ENCODE data around the gene SLC25A51.
A peak's percentile ranks its signal among the peaks of the same experiment; 100 is the strongest.

Gene SLC25A51

GRCh38 chr9:37870081-37870798, 33.7 kb downstream of the SLC25A51 start:
- no peak for DNase-seq (ENCODE audit: low read depth)
- no peak overlapping the region for H3K4me3 ChIP-seq (ENCODE audit: low read depth, low read length)

- H3K4me3 ChIP-seq (ENCODE audit: low read depth, low read length) = no peak overlapping the region
- no peak for DNase-seq (ENCODE audit: low read depth)
These were observed 41.4 kb downstream of the SLC25A51 start for GRCh38 chr9:37862530-37862929.

DNA sequence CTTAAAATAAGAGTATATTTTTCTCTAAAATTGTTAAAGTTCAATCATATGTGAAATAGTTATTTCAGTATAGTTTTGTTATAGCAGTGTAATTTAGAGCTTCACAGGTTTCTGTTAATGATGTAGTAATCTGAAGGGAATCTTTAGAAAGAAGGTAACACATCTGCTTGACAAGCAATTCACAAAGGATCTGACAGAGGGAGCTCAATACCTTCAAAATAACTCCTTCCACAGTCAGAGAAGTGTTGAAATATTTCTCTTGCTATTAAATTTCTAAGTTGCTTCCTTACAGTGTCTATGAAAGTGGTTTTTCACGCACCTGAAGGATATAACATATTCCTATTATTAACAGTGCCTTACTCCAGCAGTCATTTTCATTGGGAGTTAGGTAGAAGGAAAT, 44.9 kb downstream of the SLC25A51 start:
- no peak overlapping the region for H3K4me3 ChIP-seq (ENCODE audit: low read depth, low read length)
- DNase-seq (ENCODE audit: low read depth) = no peak

- H3K4me3 ChIP-seq (ENCODE audit: low read depth, low read length) = no peak overlapping the region
- DNase-seq (ENCODE audit: low read depth) = no peak
These were observed 47.4 kb downstream of the SLC25A51 start for GRCh38 chr9:37856551-37856950.

DNA sequence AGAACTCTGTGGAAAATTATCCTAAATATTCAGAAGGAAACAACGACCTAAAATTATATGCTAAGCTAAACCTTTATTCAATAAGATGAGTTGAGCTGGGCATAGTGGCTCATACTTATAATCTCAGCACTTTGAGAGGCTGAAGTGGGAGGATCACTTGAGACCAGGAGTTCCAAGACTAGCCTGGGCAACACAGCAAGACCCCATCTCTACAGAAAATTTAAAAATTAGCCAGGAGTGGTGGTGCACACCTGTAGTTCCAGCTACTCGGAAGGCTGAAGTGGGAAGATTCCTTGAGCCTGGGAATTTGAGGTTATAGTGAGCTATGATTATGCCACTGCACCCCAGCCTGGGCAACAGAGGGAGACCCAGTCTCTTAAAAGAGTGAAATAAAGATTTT, 51.7 kb downstream of the SLC25A51 start:
- H3K4me3 ChIP-seq (ENCODE audit: low read depth, low read length) = no peak overlapping the region

DNA sequence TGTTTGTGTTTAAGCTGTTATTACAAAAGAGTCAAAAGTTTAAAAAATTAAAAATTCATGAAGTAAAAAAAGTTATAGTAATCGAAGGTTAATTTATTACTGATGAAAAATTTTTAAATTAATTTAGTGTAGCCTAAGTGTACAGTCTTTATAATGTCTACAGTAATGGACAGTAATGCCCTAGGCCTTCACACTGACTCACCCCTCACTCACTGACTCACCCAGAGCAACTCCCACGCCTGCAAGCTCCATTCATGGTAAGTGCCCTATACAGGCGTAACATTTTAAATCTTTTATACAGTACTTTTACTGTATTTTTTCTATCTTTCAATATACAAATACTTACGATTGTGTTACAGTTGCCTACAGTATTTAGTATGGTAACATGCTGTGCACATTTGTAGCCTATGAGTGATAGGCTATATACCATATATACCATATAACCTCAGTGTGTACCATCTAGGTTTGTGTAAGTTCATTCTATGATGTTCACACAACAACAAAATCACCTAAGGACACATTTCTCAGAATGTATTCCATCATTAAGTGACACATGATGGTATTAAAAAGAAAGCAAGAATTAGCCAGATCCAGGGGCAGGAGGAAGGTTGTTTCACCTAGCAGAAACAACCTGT, 63.2 kb downstream of the SLC25A51 start:
- H3K4me3 ChIP-seq (ENCODE audit: low read depth, low read length) = no peak overlapping the region
- DNase-seq (ENCODE audit: low read depth) = peak; percentile 44

More for the DNA sequence above, 51.7 kb downstream of the SLC25A51 start:
- no peak for DNase-seq (ENCODE audit: low read depth)

DNA sequence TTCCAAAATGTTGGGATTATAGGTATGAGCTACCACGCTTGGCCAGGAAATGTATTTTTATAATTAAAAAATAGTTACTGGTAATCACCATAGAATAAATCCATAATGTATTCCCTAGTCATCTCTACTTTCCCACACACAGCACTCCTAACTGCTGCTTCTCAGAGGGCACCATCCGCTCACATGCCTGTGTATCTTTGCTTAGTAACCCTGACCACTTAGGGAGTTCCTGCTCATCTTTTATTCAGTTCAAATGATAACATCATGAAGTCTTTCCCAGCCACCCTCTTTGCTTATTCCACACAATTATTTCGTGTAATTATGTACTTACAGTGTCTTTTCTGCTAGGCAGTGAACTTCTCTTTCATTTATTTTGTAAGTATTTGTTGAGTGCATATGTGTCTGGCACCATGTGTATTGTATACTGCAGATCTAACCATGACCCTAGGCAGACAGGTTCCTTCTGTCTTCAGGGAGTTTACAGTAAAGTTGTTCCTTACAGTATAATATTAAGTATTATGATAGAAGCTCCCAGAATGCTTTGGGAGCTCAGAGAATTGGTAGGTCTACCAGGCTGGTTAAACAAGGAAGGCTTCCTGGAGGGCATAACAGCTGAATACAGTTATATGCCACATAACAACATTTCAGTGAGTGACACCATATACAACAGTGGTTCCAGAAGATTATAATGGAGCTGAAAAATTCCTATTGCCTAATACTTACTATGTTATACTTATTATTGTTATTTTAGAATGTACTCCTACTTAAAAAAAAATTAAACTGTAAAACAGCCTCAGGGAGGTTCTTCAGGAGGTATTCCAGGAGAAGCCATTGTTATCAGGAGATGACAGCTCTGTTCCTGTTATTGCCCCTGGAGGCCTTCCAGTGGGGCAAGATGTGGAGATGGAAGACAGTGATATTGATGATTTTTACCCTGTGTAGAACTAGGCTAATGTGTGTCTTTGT, 64.1 kb downstream of the SLC25A51 start:
- no peak for DNase-seq (ENCODE audit: low read depth)
- no peak overlapping the region for H3K4me3 ChIP-seq (ENCODE audit: low read depth, low read length)
